ENCODE results near the gene CHI3L1.

Gene CHI3L1

DNA sequence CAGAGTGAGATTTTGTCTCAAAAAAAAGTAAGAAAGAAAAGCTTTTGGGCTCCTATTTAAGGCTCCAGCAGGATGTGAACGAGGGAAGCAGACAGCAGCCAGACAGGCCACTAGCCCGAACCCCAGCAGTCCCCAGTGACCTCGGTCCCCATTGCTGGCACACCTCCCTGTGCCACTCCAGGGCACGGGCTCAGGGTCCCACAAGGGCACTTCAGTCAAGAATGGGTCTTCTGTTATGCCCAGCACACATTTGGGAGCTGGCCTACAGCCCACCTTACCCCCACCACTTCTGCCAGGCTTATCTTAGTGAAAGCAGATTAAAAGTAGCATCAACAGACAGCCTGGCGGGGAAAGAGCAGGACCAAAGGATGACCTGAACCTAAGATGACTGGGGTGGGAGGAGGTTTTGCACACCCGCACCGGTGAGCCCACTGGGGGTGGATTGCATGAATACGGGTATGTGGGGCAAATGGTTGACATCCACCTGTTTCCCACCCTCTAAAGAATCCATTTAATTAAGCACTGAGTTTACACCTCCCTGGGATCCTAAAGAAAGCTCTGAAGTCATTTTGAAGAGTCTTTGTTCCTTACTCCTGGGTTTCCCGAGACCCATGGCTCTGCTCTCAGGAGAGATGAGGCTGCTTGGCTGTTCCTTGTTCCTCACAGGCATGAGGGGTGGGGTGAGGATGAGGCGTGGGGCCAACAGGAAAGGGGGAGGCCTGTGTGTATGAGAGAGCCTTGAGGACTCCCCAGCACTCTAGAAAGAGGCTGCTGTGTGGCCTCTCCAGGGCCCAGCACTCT is 4.7 kb downstream of the CHI3L1 start:
- TF ChIP-seq CTCF (IDR thresholded peaks at IDR 0.05; ENCODE audit: low read depth, low read length), result no peak
- H3K4me3 ChIP-seq (ENCODE audit: low read depth, low read length), result no peak overlapping the region

DNA sequence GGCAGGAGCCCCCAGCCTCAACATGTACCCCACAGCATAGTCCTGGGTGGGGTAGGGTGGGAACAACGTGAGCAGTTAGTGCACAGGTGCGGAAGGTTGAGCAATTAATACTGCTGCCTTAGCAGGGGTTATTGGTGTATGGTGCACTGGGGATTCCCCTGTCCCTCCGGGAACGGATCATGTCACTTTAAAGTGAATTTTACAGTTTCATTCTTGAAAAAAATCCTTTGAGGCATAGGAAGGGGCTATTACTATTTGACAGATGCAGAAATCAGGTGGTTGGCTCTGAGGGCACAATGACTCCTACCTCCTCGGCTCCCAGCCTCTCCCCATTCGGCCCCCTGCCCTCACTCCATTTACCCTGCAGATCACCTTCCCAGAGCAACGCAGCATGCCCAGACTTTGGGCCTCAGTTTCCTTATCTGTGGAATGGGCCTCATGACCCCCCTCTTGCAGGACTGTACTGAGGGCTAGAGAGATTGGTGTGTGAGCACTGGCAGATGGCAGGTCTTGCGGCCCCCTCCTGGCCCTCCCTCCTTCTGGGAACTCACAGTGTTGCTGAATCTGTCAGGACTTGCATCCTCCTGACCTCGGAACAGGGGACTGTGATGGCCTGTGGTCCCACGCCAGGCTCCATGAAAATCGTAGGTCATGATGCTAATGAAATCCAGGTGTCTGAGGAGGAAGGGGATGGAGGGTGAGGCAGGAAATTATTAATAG is 5.7 kb downstream of the CHI3L1 start:
- no peak for TF ChIP-seq CTCF (IDR thresholded peaks at IDR 0.05; ENCODE audit: low read depth, low read length)

DNA sequence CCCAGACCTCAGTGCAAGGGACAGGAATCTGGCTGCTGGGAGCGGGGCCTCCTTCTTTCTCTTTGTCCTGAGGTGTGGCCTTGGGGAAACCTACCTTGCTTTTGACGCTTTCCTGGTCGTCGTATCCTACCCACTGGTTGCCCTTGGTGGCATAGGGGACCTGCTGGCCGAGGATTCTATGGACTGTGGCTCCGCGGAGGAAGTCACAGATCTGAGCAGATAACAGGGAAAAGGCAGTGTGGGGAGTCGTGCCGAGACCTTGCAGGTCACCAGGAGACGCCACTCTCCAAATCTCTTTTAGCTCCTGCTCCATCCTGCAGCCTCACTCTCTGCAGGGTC is 6.9 kb downstream of the CHI3L1 start:
- TF ChIP-seq CTCF (IDR thresholded peaks at IDR 0.05; ENCODE audit: low read depth, low read length), result no peak
- H3K4me3 ChIP-seq (ENCODE audit: low read depth, low read length), result no peak overlapping the region

More for the DNA sequence above, 5.7 kb downstream of the CHI3L1 start:
- no peak overlapping the region for H3K4me3 ChIP-seq (ENCODE audit: low read depth, low read length)

DNA sequence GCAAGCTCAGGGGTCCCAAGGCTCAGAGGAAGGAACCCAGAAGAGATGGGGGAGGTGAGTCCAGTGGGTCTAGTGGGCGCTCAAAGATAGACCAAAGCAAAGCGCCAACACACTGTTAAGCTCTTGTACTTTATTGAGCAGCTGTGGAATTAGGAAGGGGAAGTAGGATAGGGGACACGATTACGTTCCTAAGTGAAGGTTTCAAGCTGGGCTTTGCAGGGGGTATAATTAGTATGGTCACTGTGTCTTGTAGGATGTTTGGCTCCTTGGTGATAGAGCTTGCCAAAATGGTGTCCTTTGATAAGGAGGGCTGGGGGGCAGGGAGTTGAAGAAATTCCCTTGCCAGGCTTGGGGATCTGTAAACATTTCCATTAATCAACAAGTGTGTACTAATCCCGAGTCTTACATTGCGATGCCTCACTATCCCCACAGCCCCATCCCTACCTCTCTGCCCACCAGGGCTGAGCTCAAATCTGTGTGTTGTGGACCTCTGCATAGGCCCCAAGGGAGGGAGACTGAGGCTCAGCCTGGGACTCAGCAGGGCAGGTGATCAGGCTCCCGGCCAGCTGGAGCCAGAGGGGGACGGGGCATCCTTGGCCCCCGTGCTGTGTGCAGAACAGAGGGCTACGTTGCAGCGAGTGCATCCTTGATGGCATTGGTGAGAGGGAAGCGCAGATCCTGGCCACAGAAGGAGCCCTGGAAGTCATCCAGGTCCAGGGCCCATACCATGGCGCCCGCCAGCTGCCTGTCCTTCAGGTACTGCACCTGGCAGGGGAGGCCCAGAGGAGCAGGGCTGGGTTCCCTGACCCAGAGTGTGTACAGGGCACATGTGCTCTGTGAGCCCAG is 7.5 kb downstream of the CHI3L1 start:
- H3K4me3 ChIP-seq (ENCODE audit: low read depth, low read length), result no peak overlapping the region
- TF ChIP-seq CTCF (IDR thresholded peaks at IDR 0.05; ENCODE audit: low read depth, low read length), result no peak

GRCh38 chr1:203178083-203178482 is 8.4 kb downstream of the CHI3L1 start:
- TF ChIP-seq CTCF (IDR thresholded peaks at IDR 0.05; ENCODE audit: low read depth, low read length), result no peak
- H3K4me3 ChIP-seq (ENCODE audit: low read depth, low read length), result no peak overlapping the region

- TF ChIP-seq CTCF (IDR thresholded peaks at IDR 0.05; ENCODE audit: low read depth, low read length), result no peak
- H3K4me3 ChIP-seq (ENCODE audit: low read depth, low read length), result no peak overlapping the region
These were observed 8.9 kb downstream of the CHI3L1 start for GRCh38 chr1:203177470-203178039.

Data from WI38 (cell line).